Measurements from ENCODE around the gene SUGP2.

GRCh38 chr19:18972301-18972811 is 61.0 kb downstream of the SUGP2 start:
- TF ChIP-seq CTCF (IDR thresholded peaks at IDR 0.05): no peak
- no peak for TF ChIP-seq POLR2AphosphoS5 (IDR thresholded peaks at IDR 0.05)
